Activated CD8-positive, alpha-beta memory T cell treated with anti-CD3 and anti-CD28 coated beads for 4 hours (primary cell): ENCODE data around the gene GRIK1.

Experiments
- DNase-seq, 2 donors: peaks; one replicate each; pipeline ENCODE4 v3.0.0-alpha.2; 2020; ENCODE audit warnings: low read depth in 2 of 2

The GRIK1 gene

DNA sequence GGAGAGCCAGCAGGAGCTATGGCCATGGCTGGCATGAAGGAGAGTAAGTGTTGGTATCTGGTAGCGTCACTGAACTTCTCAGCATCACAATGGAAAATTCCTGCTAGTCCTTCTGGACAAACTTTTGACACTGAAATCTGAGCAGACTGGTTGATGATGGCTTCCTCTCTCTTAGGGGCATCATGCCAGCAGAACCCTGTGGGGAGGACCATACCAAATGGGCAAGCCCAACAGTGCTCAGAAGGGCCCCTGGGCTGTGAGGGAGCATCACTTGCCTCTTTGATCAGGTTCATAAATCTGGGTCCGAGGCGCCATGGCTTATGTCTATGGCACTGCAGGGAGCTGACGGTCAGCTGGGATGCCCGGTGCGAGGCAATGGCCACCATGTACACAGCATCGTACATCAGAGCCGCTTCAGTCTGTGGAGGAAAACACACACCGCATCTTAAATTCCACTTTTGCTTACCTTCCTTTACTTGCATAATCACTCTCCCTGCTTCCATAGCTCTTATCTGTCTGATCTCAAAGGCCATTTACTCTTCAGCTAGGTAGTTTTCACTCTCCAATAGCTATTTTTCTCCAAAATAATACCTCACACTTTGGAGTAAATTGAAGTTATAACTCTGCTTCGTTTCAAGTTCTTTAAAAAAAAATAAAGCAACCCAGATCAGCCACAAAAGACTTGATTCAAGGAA lies 297.1 kb downstream of the GRIK1 start:
- DNase-seq: no peak

DNA sequence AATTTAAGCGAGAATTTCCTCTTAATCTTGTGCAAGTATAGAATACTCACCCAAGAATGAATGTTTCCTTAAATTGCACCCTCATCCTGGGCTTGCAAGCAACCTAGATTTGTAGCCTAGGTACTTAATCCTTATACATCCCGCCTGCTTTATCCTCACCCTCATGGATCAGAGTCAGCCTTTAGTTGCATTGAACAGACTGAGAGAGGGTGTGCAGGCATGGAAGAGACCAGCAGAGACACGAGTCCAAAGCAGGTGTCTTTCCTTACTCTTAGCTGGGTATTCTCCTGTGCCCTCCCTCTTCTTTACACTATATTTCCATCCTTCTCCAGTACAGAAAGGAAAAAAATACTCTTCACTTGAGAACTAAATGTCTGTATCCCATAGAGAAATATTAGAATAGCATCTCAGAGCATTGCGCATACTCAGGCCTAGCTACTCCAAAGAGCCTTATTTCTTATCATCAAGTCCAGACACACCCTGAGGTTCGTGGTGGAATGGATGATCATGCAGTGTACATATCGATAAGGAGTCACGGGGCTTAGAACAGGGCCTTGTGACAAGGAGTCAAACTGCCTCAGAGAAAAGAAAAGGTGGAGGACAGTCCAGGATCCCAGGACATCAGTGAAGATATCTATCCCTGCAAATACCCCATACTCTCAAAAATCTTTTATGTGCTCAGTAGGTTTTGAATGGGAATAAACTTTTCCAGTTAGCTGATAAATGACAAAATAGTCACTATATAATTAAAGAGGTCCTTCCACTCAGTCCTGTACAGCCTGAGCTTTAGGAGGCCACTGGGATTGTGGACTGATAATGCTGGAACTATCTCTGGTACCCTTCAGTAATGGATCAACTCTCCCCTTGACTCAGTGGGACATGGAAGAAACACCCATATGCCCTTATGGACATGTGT lies 297.9 kb downstream of the GRIK1 start:
- no peak for DNase-seq

DNA sequence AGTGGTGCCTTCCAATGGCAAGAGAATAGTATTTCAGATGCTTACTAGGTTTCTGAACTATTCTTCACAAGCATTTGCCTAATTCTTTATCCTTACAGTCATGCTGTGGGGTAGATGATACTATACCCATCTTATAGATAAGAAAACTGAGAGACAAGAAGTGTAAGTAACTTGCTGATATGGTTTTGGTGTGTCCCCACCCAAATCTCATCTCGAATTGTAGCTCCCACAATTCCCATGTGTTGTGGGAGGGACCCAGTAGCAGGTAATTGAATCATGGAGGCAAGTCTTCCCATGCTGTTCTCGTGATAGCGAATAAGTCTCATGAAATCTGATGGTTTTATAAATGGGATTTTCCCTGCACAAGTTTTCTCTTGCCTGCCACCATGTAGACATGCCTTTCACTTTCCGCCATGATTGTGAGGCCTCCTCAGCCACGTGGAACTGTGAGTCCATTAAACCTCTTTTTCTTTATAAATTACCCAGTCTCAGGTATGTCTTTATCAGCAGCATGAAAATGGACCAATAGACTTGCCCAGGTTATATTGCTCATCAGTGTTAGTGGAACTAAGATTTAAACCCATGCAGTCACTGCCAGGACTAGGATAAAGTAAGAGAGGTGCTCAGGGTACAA lies 298.7 kb downstream of the GRIK1 start:
- no peak for DNase-seq

DNA sequence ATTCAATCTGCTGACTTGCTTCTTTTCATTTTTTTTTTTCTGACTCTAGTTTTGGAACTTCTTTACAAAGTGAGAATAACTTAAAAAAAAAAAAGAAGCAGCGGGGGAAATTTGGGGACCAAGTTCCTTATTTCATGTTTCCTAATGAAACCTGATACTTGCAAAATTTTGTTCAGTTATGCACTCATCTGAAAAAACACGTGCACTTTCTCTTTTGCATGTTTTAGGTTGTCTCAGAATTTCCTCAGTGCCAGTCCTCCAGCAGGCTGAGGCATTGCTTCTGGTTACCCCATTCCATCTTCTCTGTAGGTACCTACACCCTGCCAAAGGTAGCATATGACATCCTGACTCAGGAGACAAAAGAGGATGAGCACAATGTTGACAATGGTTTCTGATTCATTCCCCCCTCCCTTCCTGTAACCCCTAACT lies 299.7 kb downstream of the GRIK1 start:
- DNase-seq: no peak

DNA sequence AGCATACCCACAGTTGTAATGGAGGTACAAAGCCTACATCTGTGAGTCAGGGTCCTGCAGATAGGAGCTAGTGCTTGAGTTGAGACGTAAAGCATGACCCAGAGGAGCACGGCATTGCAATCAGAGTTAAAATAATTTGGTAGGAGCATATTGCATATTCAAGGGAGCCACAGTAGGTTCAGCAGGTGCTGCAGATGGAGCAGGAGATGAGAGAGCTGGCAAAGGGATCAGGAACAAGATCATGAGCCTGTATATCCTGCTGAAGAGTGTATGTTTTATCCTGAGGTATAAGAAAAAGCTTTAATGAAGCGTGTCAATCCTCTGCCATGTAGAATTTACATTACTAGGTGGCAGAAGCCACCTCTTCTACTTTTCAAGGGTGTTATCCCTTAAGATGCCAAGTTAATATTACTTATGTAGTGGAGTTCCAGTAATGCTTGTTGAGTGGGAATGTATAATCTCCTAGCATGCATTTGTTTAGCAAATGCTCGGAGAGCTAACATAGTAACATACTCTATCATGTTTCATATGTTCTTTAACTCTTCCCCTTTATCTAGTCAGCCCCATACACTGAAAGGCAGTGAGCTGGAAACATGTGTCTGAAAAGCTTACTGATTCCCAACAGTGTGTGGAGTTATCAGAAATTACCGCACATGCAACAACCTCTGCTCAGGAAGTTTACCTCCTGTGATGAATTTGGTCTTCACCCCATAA lies 300.3 kb downstream of the GRIK1 start:
- DNase-seq: no peak

DNA sequence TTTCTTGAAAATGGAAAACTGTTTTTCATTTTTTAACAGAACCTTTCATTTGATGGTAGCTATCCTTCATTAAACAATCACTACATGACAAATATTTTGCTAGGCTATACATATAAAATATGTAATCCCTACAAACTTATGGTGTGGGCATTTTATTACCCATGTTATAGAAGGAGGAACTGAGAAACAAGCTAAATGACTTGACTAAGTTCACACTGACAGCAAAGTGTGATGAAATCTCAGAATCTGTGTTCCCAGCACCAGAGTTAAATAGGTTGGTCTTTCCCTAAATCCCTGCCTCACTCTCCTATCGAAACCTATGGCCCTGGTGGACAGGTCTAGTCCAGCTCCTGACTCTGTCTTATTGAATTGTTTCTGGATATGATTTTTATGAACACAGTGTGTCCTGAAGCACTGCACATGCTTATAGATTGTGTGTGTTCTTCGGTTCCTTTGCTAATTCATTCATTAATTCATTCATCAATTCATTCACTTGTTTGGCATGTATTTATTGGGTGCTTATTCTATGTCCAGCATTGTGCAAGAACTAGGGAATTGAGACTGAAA lies 301.0 kb downstream of the GRIK1 start:
- DNase-seq: no peak

DNA sequence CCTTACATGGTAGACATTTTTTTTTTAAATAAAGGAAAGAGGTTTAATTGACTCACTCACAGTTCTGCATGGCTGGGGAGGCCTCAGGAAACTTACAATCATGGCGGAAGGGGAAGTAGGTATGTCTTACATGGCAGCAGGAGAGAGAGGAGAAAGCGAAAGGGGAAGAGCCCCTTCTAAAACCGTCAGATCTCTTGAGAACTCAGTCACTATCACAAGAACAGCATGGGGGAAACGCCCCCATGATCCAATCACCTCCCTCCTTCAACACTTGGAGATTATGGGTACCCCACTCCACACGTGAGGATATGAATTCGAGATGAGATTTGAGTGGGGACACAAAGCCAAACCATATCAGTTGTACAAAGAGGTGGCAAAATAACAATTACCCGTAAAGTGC lies 301.7 kb downstream of the GRIK1 start:
- DNase-seq: no peak

DNA sequence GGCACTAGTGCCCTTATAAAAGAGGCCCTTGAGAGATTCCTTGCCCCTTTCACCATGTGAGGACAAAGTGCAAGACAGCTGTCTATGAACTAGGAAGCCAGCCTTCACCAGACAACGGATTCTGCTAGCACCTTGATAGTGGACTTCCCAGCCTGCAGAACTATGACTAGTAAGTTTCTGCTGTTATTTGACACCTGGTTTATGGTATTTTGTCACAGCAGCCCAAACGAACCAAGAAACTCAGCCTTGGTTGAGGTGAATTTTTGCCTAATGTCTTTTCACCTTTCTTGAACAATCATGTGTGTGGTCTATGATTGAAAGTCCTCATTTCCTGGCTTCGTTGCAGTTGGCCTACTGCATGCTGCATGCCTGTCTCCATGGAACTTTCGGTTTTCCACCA lies 302.2 kb downstream of the GRIK1 start:
- DNase-seq: no peak

DNA sequence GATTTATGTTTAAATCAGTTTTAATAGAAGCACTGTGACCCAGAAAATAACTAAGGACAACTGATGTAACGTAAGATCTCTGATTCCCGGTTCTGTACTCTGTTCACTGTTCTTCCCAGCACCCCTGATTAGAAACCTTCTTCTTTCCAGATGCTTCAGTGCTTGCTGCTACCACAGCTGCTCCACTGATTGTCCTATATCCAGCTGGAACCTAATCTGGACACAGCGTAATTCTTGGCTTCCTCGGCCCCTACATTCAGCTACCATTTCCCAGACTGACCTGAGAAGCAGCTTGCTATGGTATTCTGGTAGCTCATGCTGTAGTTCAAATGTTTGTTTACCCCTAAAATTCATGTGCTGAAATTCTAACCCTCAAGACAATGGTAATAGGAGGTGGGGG lies 302.7 kb downstream of the GRIK1 start:
- no peak for DNase-seq

DNA sequence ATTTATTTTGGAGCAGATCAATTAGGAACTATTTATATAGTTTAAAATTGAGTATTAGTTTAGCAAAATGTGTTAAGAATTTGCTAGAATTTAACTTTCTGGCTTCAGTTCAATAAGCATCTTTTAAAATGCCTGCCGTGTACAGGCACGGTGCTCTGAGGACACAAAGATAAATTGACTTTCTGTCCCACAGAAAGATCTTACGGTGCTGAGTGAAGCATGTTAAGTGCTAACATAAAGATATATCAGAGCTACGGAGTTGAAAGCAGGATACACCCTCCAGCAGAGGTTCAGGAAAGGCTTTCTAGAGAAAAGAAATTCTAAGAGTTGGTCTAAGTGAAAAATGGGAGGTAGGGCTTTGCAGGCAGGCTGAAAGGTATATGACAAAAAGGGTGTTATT lies 305.4 kb downstream of the GRIK1 start:
- no peak for DNase-seq

DNA sequence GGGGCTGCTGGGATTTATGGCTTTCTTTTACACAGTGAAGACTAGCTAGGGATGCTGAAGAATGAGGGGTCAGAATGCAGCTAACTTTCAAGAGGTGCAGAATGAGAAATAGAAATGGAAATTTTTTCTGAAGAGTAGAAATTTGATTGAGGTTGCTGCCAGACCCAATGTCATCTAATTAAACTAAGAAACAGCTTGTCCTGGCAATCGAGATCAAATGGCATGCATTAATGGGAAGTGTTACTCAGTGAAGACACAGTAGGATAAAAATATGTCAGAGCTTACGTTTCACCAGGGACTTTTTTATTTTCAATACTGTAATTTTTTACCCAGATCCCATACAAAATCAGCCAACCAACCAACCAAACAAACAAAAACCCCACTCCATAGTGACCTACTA lies 306.0 kb downstream of the GRIK1 start:
- DNase-seq: no peak

DNA sequence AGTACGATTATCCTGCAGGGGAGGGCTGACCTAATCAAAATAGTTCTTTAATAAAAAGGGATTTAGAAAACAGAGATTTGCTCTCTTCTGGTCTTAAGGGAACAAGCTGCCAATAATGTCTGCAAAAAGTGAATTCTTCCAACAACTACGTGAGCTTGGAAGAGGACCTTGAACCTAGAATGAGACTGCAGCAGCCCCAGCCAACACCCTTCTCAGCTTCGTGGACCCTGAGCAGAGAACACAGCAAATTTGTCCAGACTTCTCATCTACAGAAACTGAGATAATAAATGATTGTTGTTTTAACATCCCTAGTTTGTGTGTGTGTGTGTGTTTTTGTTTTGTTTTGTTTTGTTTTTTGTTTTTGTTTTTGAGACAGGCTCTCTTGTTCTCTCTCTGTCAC lies 309.4 kb downstream of the GRIK1 start:
- no peak for DNase-seq

DNA sequence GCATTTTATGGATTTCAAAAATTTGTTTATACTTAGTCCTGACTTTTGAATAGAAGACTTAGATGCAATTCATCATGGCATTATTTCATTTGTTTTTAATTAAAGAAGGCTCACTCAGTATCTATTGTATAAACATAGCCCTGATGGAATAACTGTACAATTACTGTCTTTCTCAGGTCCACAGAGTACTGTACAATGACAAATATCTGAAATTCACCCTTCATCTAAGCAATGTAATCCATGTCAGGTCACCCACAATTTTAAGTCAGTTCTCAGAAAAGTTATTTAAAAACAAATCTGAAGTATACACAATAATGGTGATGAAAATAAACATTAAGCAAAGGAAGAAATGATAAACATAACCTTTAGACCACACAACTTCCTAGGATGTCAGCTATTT lies 311.9 kb downstream of the GRIK1 start:
- no peak for DNase-seq

GRCh38 chr21:29626801-29627470 lies 312.9 kb downstream of the GRIK1 start:
- DNase-seq: no peak

- no peak for DNase-seq
Measured at GRCh38 chr21:29625990-29626389, 313.8 kb downstream of the GRIK1 start.

- no peak for DNase-seq
Measured at GRCh38 chr21:29624776-29625175, 315.0 kb downstream of the GRIK1 start.

- DNase-seq: no peak
Measured at GRCh38 chr21:29621525-29621924, 318.3 kb downstream of the GRIK1 start.

DNA sequence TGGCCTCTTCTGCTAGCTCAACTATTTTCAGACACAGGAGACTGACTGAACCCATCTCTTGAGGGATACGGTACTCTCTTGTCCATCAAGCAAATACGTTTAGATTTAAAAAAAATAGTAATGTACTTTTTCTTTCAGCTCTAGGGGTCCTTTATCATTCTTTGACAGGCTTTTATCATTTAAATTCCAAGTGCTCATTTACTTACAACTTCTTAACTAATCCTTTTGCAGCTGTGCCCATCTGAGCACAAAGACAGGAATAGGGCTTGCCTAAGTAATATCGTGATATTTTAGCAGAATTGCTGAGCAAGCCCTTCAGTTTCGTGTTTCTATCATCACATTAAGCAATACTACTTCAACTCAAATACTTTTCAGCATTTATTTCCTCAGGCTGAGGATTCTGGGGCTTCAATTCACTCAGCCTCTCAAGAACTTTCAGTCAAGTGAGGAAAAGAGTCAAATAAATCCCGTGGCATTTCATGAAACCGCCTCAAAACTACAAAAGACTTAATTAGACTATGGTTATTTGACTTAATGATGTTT lies 323.5 kb downstream of the GRIK1 start:
- no peak for DNase-seq

DNA sequence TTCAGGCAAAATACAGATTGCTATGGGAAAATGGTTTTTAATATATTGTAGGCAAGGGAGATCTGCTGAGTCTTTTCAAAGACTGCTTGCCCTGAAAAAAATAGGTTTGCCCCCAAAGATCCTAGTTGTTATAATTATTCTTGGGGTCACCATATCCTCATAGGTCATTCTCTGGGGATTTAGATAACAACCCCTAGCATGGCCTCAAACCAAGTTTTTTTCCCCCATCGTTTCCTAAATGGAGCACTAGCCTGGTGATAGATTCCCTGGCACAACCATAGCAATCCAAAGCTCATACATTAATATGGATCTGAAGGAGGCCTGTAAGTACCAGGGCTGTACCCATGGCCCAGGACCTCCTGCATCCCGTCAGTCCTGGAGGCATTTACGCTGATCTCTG lies 325.9 kb downstream of the GRIK1 start:
- DNase-seq: no peak

DNA sequence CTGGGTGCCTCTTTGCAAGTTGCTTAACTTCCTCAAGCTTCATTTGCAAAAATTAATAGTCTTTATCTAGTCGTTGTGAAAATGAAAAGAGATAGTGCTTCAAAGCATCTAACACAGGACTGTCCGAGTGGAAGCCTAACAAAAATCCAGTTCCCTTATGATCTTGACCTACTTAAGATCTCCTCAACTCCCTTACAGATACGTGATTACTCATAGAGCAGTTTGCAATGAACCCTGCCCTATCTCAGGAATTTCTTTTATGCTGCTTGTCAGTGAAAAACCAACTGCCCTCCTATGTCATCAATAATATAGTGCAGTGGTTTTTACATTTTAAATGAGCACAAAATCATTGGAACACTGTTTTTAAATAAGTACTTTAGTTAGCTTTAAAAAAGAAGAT lies 326.8 kb downstream of the GRIK1 start:
- no peak for DNase-seq

- DNase-seq: no peak
Measured at GRCh38 chr21:29610779-29611360, 328.9 kb downstream of the GRIK1 start.
